ENCODE results near the gene SLC2A1.

- TF ChIP-seq RNF2 (conservative IDR thresholded peaks at IDR 0.05; ENCODE audit: low read depth), result no peak
- TF ChIP-seq CTCF (CRISPR knock-in tag; IDR thresholded peaks at IDR 0.05), result no peak
- TF ChIP-seq ZNF354B (CRISPR knock-in tag; IDR thresholded peaks at IDR 0.05), result no peak
- TF ChIP-seq, protein P1, sequence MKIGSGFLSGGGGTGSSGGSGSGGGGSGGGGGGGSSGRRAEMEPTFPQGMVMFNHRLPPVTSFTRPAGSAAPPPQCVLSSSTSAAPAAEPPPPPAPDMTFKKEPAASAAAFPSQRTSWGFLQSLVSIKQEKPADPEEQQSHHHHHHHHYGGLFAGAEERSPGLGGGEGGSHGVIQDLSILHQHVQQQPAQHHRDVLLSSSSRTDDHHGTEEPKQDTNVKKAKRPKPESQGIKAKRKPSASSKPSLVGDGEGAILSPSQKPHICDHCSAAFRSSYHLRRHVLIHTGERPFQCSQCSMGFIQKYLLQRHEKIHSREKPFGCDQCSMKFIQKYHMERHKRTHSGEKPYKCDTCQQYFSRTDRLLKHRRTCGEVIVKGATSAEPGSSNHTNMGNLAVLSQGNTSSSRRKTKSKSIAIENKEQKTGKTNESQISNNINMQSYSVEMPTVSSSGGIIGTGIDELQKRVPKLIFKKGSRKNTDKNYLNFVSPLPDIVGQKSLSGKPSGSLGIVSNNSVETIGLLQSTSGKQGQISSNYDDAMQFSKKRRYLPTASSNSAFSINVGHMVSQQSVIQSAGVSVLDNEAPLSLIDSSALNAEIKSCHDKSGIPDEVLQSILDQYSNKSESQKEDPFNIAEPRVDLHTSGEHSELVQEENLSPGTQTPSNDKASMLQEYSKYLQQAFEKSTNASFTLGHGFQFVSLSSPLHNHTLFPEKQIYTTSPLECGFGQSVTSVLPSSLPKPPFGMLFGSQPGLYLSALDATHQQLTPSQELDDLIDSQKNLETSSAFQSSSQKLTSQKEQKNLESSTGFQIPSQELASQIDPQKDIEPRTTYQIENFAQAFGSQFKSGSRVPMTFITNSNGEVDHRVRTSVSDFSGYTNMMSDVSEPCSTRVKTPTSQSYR (CRISPR knock-in tag; IDR thresholded peaks at IDR 0.05; ENCODE audit: borderline replicate concordance), result no peak
- no peak for TF ChIP-seq CHD2 (IDR thresholded peaks at IDR 0.05; ENCODE audit: low read depth, low read length)
- no peak for TF ChIP-seq JUNB (CRISPR knock-in tag; IDR thresholded peaks at IDR 0.05; ENCODE audit: borderline replicate concordance)
- no peak for TF ChIP-seq KDM1A (CRISPR knock-in tag; IDR thresholded peaks at IDR 0.05)
- no peak for TF ChIP-seq TRIM22 (IDR thresholded peaks at IDR 0.05)
- TF ChIP-seq SIN3A (IDR thresholded peaks at IDR 0.05; ENCODE audit: borderline replicate concordance, low read depth, low read length), result no peak
- TF ChIP-seq TGIF2 (CRISPR knock-in tag; IDR thresholded peaks at IDR 0.05), result no peak
- no peak for TF ChIP-seq HOXA7 (CRISPR knock-in tag; IDR thresholded peaks at IDR 0.05)
- TF ChIP-seq ZBTB26 (CRISPR knock-in tag; IDR thresholded peaks at IDR 0.05; ENCODE audit: borderline replicate concordance), result no peak
These were observed 28.2 kb downstream of the SLC2A1 start for GRCh38 chr1:42930178-42931107.
